Esophagus muscularis mucosa (tissue), 4 donors: ENCODE measurements around the gene FDXR. TPM values are rescaled to one million over a fixed set of nuclear protein-coding genes. Genes with fewer than 3 reads are reported as not detected.

ENCODE experiments used
- DNase-seq: peaks from one replicate; pipeline ENCODE4 v3.0.0-alpha.2; 2017; ENCODE audit errors: extremely low spot score
- H3K27ac ChIP-seq, 4 donors: fragments of 200-600 bp; sonication (generic); replicated peaks in 1 of 4; 1 replicate in 3 of 4; 2 replicates in 1 of 4; pipeline ENCODE4 v1.5.1; 2016 to 2019; ENCODE audit warnings: mild to moderate bottlenecking in 1 of 4
- H3K27me3 ChIP-seq, 4 donors: fragments of 200-600 bp; sonication (generic); one replicate each; pipeline versions ENCODE4 v1.5.1 to v1.6.0; 2016 to 2019
- H3K36me3 ChIP-seq, 4 donors: fragments of 200-600 bp; sonication (generic); one replicate each; pipeline ENCODE4 v1.5.1; 2016 to 2019
- H3K4me1 ChIP-seq, 4 donors: fragments of 200-600 bp; sonication (generic); one replicate each; pipeline ENCODE4 v1.5.1; 2016 to 2019
- H3K4me3 ChIP-seq, 4 donors: fragments of 200-600 bp; sonication (generic); 1 replicate in 2 of 4; 2 replicates in 2 of 4; pipeline ENCODE4 v1.5.1; 2016 to 2019; ENCODE audit warnings: mild to moderate bottlenecking in 4 of 4, moderate library complexity in 1 of 4
- H3K9me3 ChIP-seq, 4 donors: fragments of 200-600 bp; sonication (generic); 1 replicate in 3 of 4; 2 replicates in 1 of 4; pipeline ENCODE4 v1.5.1; 2016 to 2019
- EP300 ChIP-seq: sonication (generic); formaldehyde crosslinking; IDR thresholded peaks from one replicate; pipeline ENCODE4 v1.6.1; 2017; ENCODE audit warnings: antibody characterized with exemption
- POLR2A ChIP-seq: fragments of 450-650 bp; IDR thresholded peaks from one replicate; pipeline ENCODE4 v1.6.1; 2017; ENCODE audit warnings: antibody characterized with exemption, moderate library complexity, mild to moderate bottlenecking, low read depth
- POLR2AphosphoS5 ChIP-seq, 2 donors: sonication (generic); formaldehyde crosslinking; IDR thresholded peaks; one replicate each; pipeline ENCODE4 v1.6.1; 2017; ENCODE audit warnings: antibody characterized with exemption in 2 of 2
- WGBS: methylation state at CpG from one replicate; pipeline ENCODE4 v1.1.5; 2018; 5-methylcytosine and 5-hydroxymethylcytosine counted together
- intact Hi-C: fragments of 100-400 bp; cut with DNase I; formaldehyde crosslinking; loops from one replicate; pipeline ENCODE4 v1.15.1; 2023
- total RNA-seq, 4 donors: library from RNA; depleted of rRNA; stranded (reverse); fragments of >200 nt; gene quantifications; one replicate each; pipeline versions ENCODE4 v1.1.0 to v1.2.1, GENCODE V29; 2016
- TF ChIP-seq, protein P1 (sequence below), 3 experiments: fragments of 200-600 bp in 2 of 3; fragments of 450-650 bp in 1 of 3; sonication (generic) in 2 of 3; IDR thresholded peaks; one replicate each; pipeline ENCODE4 v1.5.1; 2017 to 2019; ENCODE audit warnings: antibody characterized with exemption in 3 of 3, mild to moderate bottlenecking in 2 of 3, moderate library complexity in 1 of 3

FDXR gene
- total RNA-seq, 4 donors from 2014 or later, result 4.9 to 10.6 (median 7.0) TPM

DNA sequence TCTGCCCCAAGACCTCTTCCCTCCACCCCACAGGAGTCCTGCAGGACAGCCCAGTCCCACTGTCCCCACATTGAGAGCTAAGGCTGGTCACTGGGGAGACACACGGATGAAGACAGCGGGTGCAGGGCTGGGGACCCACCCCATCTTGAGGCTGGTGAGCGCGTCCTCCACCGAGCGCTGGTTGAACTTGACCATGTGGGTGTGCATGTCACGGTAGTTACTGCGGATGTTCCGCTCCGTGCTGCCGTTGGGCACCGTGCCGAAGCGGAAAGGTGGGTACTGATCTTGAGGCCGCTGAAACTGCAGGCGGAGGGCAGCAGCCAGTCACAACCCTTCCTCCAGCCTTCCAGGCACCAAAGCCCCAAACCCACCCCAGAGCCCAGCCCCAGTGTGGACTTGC lies 26.2 kb downstream of the FDXR start:
- TF ChIP-seq EP300 (no peak), POLR2A (no peak), POLR2AphosphoS5 (IDR thresholded peaks at IDR 0.05) (no peak)
- TF ChIP-seq, protein P1, sequence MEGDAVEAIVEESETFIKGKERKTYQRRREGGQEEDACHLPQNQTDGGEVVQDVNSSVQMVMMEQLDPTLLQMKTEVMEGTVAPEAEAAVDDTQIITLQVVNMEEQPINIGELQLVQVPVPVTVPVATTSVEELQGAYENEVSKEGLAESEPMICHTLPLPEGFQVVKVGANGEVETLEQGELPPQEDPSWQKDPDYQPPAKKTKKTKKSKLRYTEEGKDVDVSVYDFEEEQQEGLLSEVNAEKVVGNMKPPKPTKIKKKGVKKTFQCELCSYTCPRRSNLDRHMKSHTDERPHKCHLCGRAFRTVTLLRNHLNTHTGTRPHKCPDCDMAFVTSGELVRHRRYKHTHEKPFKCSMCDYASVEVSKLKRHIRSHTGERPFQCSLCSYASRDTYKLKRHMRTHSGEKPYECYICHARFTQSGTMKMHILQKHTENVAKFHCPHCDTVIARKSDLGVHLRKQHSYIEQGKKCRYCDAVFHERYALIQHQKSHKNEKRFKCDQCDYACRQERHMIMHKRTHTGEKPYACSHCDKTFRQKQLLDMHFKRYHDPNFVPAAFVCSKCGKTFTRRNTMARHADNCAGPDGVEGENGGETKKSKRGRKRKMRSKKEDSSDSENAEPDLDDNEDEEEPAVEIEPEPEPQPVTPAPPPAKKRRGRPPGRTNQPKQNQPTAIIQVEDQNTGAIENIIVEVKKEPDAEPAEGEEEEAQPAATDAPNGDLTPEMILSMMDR (IDR thresholded peaks at IDR 0.05), result no peak
- WGBS, result 86% methylated on average over 15 of the region's 16 CpGs
- peaks cover 8 to 19% (median 18%) of the 10 kb centered on the region in 4 donors for H3K4me1 ChIP-seq
- H3K27me3 ChIP-seq, result peaks cover 0 to 60% (median 4%) of the 10 kb centered on the region in 4 donors
- no peak overlapping the region for H3K27ac ChIP-seq
- H3K4me3 ChIP-seq, result no peak overlapping the region
- H3K9me3 ChIP-seq, result no peaks in the 10 kb centered on the region
- intact Hi-C loops, result no loop called here
- no peak for DNase-seq
- no peaks in the 10 kb centered on the region for H3K36me3 ChIP-seq

DNA sequence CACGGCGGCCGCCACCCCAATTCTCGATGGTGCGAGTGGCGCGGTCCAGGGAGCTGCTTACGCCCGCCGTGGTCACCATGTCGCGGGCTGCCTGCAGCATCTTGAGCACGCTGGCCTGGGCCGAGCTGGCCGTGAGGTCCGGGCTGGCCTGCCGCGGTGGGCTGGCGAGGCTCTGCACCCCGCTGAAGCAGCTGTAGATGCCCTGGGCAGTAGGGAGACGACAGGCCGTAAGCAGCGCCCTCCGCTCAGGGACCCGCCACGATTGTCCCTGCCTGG lies 29.5 kb downstream of the FDXR start:
- Histone ChIP-seq H3K27me3 (peaks cover 0 to 34% (median 0%) of the 10 kb centered on the region in 4 donors), H3K36me3 (peaks cover 0 to 3% (median 0%) of the 10 kb centered on the region in 4 donors), H3K27ac (no peak overlapping the region), H3K4me3 (peak overlapping the region; percentile 45 to 65 (median 50)), H3K9me3 (no peaks in the 10 kb centered on the region), H3K4me1 (peaks cover 21 to 38% (median 36%) of the 10 kb centered on the region in 4 donors)
- TF ChIP-seq, protein P1 (IDR thresholded peaks at IDR 0.05), result no peak
- TF ChIP-seq POLR2AphosphoS5 (IDR thresholded peaks at IDR 0.05), result no peak
- TF ChIP-seq POLR2A, result no peak
- TF ChIP-seq EP300, result no peak
- intact Hi-C loops, result no loop called here
- no peak for DNase-seq
- WGBS, result 67% methylated on average over 2 of the region's 26 CpGs

DNA sequence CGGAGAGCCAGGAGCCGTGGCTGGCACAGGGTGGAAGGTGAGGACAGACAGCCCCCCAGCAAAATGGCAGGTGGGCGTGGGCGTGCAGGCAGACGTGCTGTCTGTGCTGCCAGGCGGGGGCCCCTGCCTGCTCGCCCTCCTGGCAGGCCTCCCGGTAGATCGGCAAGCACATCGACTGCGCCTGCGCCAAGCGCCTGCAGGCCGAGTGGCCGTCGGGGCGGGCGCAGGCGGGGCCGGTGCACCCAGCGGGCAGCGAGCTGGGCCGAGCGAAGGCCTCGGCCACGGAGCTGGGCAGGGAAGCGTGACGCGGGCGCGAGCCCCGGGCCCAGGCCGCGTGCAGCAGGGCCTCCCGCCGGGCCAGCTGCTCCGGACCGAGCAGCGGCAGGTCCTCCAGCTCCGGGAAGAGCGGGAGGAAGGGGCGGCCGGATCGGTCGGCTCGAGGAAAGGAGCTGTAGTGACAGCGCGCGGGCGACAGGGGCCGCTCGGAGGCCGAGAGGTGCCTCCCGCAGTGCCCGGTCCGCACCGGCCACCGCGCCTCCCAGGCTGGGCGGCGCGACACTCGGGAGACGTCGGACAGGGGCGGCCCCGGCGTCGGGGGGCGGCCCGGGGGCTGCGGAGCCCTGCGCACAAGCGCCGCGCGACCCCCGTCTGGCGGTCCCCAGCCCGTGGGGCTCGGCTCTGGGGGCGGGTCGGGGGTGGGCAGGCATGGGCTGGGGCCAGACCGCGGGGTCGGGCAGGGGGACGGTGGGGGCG lies 30.0 kb downstream of the FDXR start:
- intact Hi-C loops, result no loop called here
- Histone ChIP-seq H3K27ac (peak overlapping the region in 1 of 4 donors; percentile 71), H3K4me3 (peak overlapping the region; percentile 45 to 65 (median 50)), H3K9me3 (no peaks in the 10 kb centered on the region), H3K27me3 (peaks cover 0 to 34% (median 0%) of the 10 kb centered on the region in 4 donors), H3K4me1 (peaks cover 21 to 38% (median 36%) of the 10 kb centered on the region in 4 donors), H3K36me3 (peaks cover 0 to 8% (median 0%) of the 10 kb centered on the region in 4 donors)
- 0% methylated on average over 27 of the region's 88 CpGs for WGBS
- DNase-seq, result no peak
- no peak for TF ChIP-seq POLR2A
- TF ChIP-seq POLR2AphosphoS5 (IDR thresholded peaks at IDR 0.05), result no peak
- TF ChIP-seq, protein P1 (IDR thresholded peaks at IDR 0.05), result peak; percentile 66 to 70 (median 67)

DNA sequence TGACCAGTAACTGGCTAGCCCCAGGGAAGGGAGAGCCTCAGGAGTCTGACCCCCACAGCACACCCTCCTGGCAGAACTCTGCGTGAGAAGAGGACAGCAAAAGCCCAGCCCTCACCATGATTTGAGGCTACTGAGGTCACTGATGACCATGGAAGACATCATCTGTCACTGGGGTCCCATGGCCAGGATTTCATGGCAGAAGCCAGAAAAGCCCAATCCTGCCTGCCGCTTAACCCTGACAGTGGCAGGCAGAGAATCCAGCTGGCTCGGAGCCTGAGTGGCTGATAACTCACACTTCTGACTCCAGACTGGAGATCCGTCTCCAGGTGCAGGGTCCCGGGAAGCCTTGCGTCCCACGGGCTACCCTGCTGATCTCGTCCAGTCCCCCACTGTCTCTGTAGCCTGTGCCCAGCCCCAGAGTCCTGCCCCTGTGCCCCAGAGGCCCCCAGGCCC lies 30.6 kb downstream of the FDXR start:
- DNase-seq, result no peak
- peak overlapping the region in 3 of 4 donors; percentile 18 to 71 (median 54) for H3K27ac ChIP-seq
- H3K4me1 ChIP-seq, result peaks cover 21 to 38% (median 36%) of the 10 kb centered on the region in 4 donors
- 67% methylated on average over 1 of the region's 8 CpGs for WGBS
- no peaks in the 10 kb centered on the region for H3K9me3 ChIP-seq
- H3K27me3 ChIP-seq, result peaks cover 0 to 32% (median 0%) of the 10 kb centered on the region in 4 donors
- H3K36me3 ChIP-seq, result peaks cover 0 to 14% (median under 1%) of the 10 kb centered on the region in 4 donors
- intact Hi-C loops, result no loop called here
- peak overlapping the region; percentile 45 to 65 (median 50) for H3K4me3 ChIP-seq
- TF ChIP-seq POLR2AphosphoS5 (IDR thresholded peaks at IDR 0.05) (no peak), EP300 (no peak), POLR2A (no peak)
- TF ChIP-seq, protein P1 (IDR thresholded peaks at IDR 0.05), result no peak
